A549 treated with CORT108297 at 1 μM for 4 hours (cell line): ENCODE results near the gene NCAPD3. TPM values are rescaled to one million over a fixed set of nuclear protein-coding genes. Genes with fewer than 3 reads are reported as not detected.

Experiments used
- total RNA-seq: library from RNA; stranded (reverse); fragments of 200-300 nt; extraction: Qiagen RNA extraction; gene quantifications from 5 replicates; pipeline ENCODE4 v1.2.3, GENCODE V29; 2022

NCAPD3 gene, protein sequence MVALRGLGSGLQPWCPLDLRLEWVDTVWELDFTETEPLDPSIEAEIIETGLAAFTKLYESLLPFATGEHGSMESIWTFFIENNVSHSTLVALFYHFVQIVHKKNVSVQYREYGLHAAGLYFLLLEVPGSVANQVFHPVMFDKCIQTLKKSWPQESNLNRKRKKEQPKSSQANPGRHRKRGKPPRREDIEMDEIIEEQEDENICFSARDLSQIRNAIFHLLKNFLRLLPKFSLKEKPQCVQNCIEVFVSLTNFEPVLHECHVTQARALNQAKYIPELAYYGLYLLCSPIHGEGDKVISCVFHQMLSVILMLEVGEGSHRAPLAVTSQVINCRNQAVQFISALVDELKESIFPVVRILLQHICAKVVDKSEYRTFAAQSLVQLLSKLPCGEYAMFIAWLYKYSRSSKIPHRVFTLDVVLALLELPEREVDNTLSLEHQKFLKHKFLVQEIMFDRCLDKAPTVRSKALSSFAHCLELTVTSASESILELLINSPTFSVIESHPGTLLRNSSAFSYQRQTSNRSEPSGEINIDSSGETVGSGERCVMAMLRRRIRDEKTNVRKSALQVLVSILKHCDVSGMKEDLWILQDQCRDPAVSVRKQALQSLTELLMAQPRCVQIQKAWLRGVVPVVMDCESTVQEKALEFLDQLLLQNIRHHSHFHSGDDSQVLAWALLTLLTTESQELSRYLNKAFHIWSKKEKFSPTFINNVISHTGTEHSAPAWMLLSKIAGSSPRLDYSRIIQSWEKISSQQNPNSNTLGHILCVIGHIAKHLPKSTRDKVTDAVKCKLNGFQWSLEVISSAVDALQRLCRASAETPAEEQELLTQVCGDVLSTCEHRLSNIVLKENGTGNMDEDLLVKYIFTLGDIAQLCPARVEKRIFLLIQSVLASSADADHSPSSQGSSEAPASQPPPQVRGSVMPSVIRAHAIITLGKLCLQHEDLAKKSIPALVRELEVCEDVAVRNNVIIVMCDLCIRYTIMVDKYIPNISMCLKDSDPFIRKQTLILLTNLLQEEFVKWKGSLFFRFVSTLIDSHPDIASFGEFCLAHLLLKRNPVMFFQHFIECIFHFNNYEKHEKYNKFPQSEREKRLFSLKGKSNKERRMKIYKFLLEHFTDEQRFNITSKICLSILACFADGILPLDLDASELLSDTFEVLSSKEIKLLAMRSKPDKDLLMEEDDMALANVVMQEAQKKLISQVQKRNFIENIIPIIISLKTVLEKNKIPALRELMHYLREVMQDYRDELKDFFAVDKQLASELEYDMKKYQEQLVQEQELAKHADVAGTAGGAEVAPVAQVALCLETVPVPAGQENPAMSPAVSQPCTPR (N-terminal part only)
- total RNA-seq: 21.9 to 27.1 TPM (median 25.6 TPM) in 5 replicates

DNA sequence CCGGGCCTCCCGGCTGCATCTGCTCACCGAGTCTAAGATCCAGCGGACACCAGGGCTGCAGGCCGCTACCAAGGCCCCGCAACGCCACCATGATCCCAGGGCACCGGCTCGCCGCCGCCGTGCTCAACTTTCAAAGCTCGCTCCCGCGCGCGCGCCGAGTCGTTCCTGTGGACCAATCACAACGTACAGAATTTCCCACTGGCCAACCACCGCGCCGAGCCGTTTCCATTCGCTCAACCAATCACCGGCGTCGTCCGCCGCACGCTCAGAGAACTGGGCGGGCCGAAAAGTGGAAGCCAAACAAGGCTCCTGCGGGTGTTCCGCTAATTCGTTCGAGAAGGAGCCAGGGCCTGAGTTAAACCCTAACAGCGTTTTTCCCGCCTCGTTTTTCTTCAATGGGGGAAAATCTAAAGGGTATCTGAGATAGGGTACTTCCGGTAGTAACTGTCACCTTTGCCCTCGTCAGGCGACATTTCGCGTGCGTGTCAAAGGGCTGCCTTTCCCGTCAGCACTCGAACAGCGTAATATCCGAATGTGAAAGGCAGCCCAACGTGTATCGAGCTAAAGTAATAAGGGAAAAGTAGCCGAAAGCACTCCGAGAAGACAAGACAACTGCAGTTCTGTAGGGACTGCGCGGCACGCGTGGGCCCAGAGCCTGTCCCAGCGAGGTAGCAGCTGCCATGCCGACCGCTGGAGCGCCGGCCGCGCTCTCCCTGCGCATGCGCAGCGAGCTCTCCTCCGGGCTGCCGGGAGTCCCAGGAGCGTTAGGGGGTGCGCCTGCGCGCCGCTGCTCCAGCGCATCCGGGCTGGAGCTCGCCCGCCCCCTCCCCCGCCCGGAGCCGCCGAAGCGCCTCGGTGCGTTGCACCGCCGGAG is at the start of gene NCAPD3, which contains the start of gene VPS26B:
NCAPD3 (minus strand) TSS at position 132 of the 874 bp plus-strand sequence; CDS start at position 91, 41 bp downstream.
VPS26B (plus strand) TSS at position 836 of the 874 bp plus-strand sequence. CDS start 452 bp downstream, outside the sequence.

DNA sequence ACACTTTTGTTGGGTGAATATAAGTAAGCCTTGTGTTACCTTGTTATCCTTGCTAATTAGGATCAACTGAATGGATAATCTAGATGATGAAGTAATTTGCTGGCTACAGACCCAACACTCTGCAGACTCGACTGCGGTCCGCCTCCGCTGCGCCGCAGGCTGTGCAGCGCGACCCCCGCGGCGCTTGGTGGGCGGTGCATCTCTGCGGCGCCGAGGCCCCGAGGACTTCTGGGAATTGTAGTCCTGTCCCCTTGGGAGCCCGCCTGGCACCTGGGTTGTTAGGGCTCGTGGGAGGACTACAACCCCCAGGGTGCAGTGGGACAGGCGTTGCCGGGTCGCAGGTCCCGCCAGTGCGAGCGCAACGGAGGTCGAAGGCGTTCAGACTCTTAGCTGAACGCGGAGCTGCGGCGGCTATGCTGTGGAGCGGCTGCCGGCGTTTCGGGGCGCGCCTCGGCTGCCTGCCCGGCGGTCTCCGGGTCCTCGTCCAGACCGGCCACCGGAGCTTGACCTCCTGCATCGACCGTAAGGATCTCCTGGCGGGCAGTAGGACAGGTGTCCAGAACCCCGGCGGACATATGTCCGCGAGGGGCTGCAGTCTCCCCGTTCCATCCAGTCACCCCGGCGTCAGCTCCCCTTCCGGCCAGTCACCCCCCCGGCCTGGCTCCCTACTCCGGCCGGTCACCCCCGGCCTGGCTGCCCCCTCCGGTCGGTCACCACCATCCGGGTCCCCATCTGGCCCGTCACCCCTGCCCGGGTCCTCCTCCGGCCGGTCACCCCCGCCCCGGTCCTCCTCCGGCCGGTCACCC is 29.6 kb upstream of the NCAPD3 start, which contains the start of the genes ACAD8 and THYN1:
ACAD8 (plus strand) TSS at position 381 of the 806 bp plus-strand sequence; CDS start at position 414, 33 bp downstream.
THYN1 (minus strand) TSS at position 165 of the 806 bp plus-strand sequence. CDS start 470 bp downstream, outside the sequence.

Other genes starting within 250 kb of the NCAPD3 start
- 3.8 to 4.5 TPM (median 4.4 TPM) in 5 replicates for gene JAM3, start 154.9 kb downstream of the NCAPD3 start, total RNA-seq
- gene VPS26B, start 704 bp upstream of the NCAPD3 start, total RNA-seq: 19.0 to 23.3 TPM (median 21.8 TPM) in 5 replicates
- 15.7 to 19.6 TPM (median 17.7 TPM) in 5 replicates for gene THYN1, start 29.4 kb upstream of the NCAPD3 start, total RNA-seq
- gene ACAD8, start 29.6 kb upstream of the NCAPD3 start, total RNA-seq: 8.7 to 10.5 TPM (median 9.2 TPM) in 5 replicates
- gene GLB1L3, start 52.4 kb upstream of the NCAPD3 start, total RNA-seq: not detected in 5 replicates
- gene GLB1L2, start 108.0 kb upstream of the NCAPD3 start, total RNA-seq: 1.9 to 2.4 TPM (median 2.2 TPM) in 5 replicates
- 0.01 to 0.05 TPM (median 0.02 TPM) in 4 of 5 replicates, not detected in the other for gene B3GAT1, start 188.3 kb upstream of the NCAPD3 start, total RNA-seq